ENCODE data around the gene ARMC9. TPM values are rescaled to one million over a fixed set of nuclear protein-coding genes. Genes with fewer than 3 reads are reported as not detected.
"Not testable (repeated sequence)": the region's sequence is repeated elsewhere in the genome, so short reads cannot be mapped to it uniquely, and the experiment has no call there.

ARMC9 gene
- polyA plus RNA-seq, 3 donors from 2014 or later = 0.94 to 1.1 TPM; not detected in 1

DNA sequence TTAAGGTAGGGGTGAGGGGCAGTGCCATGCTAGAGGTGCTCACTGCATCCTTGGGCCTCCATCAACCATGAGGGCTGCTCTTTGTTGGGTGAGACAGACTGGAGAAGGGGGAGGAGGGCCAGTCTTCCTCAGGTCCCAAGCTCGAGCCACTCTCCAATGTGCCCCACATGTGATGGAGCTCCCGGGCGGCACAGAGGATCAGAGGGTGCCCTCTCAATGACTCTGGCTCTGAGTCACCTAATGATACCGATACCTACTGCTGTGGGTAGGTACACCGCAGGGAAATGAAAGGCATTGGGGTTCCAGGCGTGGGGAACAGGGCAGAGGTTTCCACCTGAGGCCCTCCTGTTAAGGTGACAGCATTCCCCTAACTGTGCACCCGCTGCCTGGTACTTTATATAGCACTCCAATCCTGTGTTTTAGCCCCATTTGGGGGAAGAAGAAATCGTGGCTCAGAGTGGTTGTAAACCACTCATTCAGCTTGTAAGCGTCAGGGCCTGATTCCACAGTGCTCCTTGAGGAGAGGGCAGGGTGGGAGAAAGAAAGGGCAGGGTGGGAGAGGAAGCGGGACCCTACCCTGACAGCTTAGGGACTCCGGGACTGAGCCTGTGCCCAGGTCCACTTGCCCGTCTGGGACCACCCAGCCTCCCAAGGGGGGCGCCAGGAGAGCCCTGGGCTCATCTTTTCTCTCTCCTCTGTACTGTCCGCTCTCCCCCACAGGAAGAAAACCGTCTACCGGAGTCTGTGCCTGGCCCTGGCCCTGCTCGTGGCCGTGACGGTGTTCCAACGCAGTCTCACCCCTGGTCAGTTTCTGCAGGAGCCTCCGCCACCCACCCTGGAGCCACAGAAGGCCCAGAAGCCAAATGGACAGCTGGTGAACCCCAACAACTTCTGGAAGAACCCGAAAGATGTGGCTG lies 198.8 kb downstream of the ARMC9 start:
- DNase-seq = no peak
- Mint-ChIP-seq H3K36me3 (peaks cover 0 to 3% (median 3%) of the 10 kb centered on the region in 3 donors), H3K27ac (peak overlapping the region; percentile 68 to 95 (median 92)), H3K4me1 (peaks cover 53 to 65% of the 10 kb centered on the region in 2 donors), H3K9me3 (no peaks in the 10 kb centered on the region), H3K27me3 (ENCODE audit: low read depth in 3 of 3) (peaks cover 19 to 33% (median 27%) of the 10 kb centered on the region in 3 donors), H3K4me3 (peak overlapping the region; percentile 83 to 89 (median 85))

DNA sequence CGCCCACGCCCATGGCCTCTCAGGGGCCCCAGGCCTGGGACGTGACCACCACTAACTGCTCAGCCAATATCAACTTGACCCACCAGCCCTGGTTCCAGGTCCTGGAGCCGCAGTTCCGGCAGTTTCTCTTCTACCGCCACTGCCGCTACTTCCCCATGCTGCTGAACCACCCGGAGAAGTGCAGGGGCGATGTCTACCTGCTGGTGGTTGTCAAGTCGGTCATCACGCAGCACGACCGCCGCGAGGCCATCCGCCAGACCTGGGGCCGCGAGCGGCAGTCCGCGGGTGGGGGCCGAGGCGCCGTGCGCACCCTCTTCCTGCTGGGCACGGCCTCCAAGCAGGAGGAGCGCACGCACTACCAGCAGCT lies 199.5 kb downstream of the ARMC9 start:
- Mint-ChIP-seq H3K4me3 (peak overlapping the region in 3 of 5 donors; percentile 25 to 88 (median 51)), H3K4me1 (peaks cover 46 to 59% of the 10 kb centered on the region in 2 donors), H3K27ac (peak overlapping the region in 5 of 6 donors; percentile 51 to 89 (median 82))

DNA sequence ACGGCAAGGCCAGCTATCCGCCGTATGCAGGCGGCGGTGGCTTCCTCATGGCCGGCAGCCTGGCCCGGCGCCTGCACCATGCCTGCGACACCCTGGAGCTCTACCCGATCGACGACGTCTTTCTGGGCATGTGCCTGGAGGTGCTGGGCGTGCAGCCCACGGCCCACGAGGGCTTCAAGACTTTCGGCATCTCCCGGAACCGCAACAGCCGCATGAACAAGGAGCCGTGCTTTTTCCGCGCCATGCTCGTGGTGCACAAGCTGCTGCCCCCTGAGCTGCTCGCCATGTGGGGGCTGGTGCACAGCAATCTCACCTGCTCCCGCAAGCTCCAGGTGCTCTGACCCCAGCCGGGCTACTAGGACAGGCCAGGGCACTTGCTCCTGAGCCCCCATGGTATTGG lies 200.2 kb downstream of the ARMC9 start:
- Mint-ChIP-seq H3K4me3 (peak overlapping the region in 3 of 5 donors; percentile 33 to 53 (median 36)), H3K9me3 (no peaks in the 10 kb centered on the region), H3K4me1 (peaks cover 39 to 52% of the 10 kb centered on the region in 2 donors), H3K27ac (peak overlapping the region in 3 of 6 donors; percentile 55 to 84 (median 68)), H3K36me3 (peaks cover 0 to 3% (median 3%) of the 10 kb centered on the region in 3 donors), H3K27me3 (ENCODE audit: low read depth in 3 of 3) (peaks cover 12 to 24% (median 14%) of the 10 kb centered on the region in 3 donors)
- no peak for DNase-seq

More for the DNA sequence above, 199.5 kb downstream of the ARMC9 start:
- H3K36me3 Mint-ChIP-seq = peaks cover 0 to 3% (median 3%) of the 10 kb centered on the region in 3 donors
- peaks cover 17 to 30% (median 21%) of the 10 kb centered on the region in 3 donors for H3K27me3 Mint-ChIP-seq (ENCODE audit: low read depth in 3 of 3)
- DNase-seq = peak in 1 of 3 donors; percentile 30
- H3K9me3 Mint-ChIP-seq = no peaks in the 10 kb centered on the region

DNA sequence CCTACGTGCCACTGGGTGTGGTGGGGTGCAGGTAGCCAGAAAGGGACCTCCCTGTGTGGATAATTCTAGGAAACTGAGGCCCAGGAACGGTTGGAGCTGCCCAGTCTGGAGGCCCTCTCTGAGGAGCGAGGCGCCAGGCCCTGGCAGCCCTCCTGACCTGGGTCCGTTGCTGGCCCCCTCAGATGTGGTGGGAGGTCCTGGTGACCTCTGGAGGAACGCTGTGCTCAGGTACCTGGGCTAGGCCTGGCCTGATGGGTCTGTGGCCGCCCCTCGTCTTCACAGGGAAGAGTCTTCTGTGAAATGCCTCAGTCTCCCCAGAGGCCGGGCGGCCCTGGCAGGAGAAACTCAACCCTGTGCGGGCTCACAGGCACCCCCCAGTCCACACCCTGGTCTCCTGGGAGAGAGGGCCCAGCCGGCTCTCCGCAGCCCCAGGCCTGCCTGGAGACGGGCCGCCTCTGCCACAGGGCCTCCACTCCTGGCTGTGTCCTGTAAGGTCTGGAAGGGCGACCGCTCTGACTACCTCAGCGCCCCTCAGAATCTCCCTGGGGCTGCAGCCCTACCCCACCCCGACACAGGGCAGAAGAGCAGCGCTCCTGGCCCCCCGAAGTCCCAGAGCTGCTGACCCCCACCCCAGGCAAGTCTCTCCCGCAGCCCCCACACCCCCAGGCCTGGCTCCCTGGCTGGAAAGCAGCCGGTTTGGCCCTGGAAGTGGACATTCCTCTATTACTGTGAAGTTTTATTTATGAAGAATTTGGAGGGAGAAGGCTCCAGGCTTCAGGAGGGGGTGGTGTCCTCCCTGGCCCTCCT lies 200.8 kb downstream of the ARMC9 start:
- Mint-ChIP-seq H3K27ac (peak overlapping the region in 5 of 6 donors; percentile 14 to 79 (median 55)), H3K36me3 (peaks cover 0 to 3% (median 3%) of the 10 kb centered on the region in 3 donors), H3K4me1 (peaks cover 34 to 46% of the 10 kb centered on the region in 2 donors), H3K9me3 (no peaks in the 10 kb centered on the region), H3K4me3 (no peak overlapping the region), H3K27me3 (ENCODE audit: low read depth in 3 of 3) (peaks cover 8 to 18% (median 10%) of the 10 kb centered on the region in 3 donors)
- DNase-seq = no peak

DNA sequence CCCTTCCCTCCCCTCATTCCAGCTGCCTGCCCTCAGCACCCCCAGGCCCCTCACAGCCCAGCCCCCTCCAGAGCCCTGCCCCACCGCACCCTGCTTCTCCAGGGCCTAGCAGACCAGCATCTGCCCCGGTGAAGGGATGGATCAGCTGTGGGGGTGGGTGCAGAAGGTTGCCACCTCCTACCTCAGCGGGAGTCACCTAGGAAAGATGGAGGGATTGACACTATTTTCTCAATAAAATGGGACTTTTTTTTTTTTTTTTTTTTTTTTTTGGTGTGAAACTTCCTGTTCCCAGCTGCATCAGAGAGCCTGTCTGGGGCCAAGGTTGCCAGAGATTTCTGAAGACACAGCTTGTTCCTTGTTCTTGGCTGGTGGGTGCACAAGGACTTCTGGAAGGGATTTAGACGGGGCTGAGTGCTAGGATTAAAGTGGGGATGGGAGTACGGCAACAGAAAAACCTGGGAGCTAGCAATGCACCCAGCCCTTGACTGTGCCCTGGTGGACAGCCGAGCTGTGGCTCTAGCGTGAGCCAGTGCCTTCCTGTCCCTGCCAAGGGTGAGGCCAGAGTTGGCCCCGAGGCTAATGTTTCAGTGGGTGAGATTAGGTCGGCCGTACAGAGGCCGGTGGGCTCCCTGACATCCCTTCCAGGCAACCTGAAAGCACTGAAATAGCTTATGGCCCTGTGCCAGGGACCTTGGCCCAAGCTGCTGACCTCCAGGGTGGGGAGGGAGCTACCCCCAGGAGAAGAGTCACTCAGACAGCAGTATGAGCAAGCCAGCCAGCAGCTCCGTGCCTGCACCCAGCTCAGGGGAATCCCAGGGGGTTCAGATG lies 201.6 kb downstream of the ARMC9 start:
- Mint-ChIP-seq H3K27ac (peak overlapping the region; percentile 66 to 93 (median 79)), H3K36me3 (peaks cover 0 to 3% (median 3%) of the 10 kb centered on the region in 3 donors), H3K9me3 (no peaks in the 10 kb centered on the region), H3K4me3 (no peak overlapping the region), H3K4me1 (peaks cover 27 to 39% of the 10 kb centered on the region in 2 donors), H3K27me3 (ENCODE audit: low read depth in 3 of 3) (peaks cover 1 to 10% (median 2%) of the 10 kb centered on the region in 3 donors)
- DNase-seq = no peak

DNA sequence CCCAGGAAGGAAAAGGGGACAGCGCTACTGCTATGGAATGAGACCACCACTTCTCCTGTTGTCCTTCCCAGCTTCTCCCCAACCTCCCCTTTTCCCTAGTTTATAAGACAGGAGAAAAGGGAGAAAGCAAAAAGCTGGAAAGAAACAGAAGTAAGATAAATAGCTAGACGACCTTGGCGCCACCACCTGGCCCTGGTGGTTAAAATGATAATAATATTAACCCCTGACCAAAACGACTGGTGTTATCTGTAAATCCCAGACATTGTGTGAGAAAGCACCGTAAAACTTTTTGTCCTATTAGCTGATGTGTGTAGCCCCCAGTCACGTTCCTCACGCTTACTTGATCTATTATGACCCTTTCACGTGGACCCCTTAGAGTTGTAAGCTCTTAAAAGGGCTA lies 202.2 kb downstream of the ARMC9 start:
- Mint-ChIP-seq H3K4me1 (peaks cover 30 to 43% of the 10 kb centered on the region in 2 donors), H3K27ac (peak overlapping the region in 5 of 6 donors; percentile 66 to 93 (median 79))
- H3K27me3 Mint-ChIP-seq (ENCODE audit: low read depth in 3 of 3); H3K36me3 Mint-ChIP-seq; DNase-seq; H3K9me3 Mint-ChIP-seq; H3K4me3 Mint-ChIP-seq: not testable (repeated sequence)

DNA sequence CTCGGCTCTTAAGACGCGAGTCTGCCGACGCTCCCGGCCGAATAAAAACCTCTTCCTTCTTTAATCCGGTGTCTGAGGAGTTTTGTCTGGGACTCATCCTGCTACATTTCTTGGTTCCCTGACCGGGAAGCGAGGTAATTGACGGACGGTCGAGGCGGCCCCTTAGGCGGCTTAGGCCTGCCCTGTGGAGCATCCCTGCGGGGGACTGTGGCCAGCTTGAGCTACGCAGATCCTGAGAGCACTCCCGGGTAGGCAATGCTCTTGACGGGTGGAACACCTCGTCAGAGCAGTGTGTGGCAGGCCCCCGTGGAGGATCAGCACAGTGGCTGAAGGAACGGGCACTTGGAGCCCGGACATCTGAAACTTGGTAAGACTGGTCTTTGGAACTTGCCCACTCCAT lies 202.7 kb downstream of the ARMC9 start:
- H3K9me3 Mint-ChIP-seq; H3K36me3 Mint-ChIP-seq; H3K27me3 Mint-ChIP-seq (ENCODE audit: low read depth in 3 of 3); DNase-seq: not testable (repeated sequence)
- peaks cover 34 to 47% of the 10 kb centered on the region in 2 donors for H3K4me1 Mint-ChIP-seq
- H3K4me3 Mint-ChIP-seq = peak overlapping the region in 1 of 5 donors; percentile 30
- H3K27ac Mint-ChIP-seq = peak overlapping the region in 2 of 6 donors; percentile 10 to 50

DNA sequence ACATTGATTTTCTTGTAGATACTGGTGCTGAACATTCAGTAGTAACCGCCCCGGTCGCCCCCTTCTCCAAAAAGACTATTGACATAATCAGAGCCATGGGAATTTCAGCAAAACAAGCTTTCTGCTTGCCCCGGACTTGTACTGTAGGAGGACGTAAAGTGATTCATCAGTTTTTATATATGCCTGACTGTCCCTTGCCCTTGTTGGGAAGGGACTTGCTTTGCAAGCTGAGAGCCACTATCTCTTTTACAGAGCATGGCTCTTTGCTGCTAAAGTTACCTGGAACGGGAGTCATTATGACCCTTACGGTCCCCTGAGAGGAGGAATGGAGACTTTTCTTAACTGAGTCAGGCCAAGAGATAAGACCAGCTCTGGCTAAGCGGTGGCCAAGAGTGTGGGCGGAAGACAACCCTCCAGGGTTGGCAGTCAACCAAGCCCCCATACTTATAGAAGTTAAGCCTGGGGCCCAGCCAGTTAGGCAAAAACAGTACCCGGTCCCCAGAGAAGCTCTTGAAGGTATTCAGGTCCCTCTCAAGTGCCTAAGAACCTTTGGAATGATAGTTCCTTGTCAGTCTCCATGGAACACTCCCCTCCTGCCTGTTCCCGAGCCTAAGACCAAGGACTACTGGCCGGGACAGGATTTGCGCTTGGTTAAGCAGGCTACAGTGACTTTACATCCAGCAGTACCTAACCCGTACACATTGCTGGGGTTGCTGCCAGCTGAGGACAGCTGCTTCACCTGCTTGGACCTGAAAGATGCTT lies 205.2 kb downstream of the ARMC9 start:
- H3K4me3 Mint-ChIP-seq; H3K9me3 Mint-ChIP-seq; H3K27me3 Mint-ChIP-seq (ENCODE audit: low read depth in 3 of 3); DNase-seq; H3K36me3 Mint-ChIP-seq: not testable (repeated sequence)
- Mint-ChIP-seq H3K27ac (peak overlapping the region in 5 of 6 donors; percentile 36 to 85 (median 74)), H3K4me1 (peaks cover 27 to 36% of the 10 kb centered on the region in 2 donors)

DNA sequence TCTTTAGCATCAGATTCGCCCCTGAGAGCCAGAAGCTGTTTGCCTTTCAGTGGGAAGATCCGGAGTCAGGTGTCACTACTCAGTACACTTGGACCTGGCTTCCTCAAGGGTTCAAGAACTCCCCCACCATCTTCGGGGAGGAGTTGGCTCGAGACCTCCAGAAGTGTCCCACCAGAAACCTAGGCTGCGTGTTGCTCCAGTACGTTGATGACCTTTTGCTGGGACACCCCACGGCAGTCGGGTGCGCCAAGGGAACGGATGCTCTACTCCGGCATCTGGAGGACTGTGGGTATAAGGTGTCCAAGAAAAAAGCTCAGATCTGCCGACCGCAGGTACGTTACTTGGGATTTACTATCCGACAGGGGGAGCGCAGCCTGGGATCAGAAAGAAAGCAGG lies 205.8 kb downstream of the ARMC9 start:
- not testable (repeated sequence) for H3K36me3 Mint-ChIP-seq; H3K9me3 Mint-ChIP-seq; H3K27me3 Mint-ChIP-seq (ENCODE audit: low read depth in 3 of 3); DNase-seq; H3K4me3 Mint-ChIP-seq
- Mint-ChIP-seq H3K27ac (peak overlapping the region in 5 of 6 donors; percentile 26 to 85 (median 40)), H3K4me1 (peaks cover 26 to 36% of the 10 kb centered on the region in 2 donors)

DNA sequence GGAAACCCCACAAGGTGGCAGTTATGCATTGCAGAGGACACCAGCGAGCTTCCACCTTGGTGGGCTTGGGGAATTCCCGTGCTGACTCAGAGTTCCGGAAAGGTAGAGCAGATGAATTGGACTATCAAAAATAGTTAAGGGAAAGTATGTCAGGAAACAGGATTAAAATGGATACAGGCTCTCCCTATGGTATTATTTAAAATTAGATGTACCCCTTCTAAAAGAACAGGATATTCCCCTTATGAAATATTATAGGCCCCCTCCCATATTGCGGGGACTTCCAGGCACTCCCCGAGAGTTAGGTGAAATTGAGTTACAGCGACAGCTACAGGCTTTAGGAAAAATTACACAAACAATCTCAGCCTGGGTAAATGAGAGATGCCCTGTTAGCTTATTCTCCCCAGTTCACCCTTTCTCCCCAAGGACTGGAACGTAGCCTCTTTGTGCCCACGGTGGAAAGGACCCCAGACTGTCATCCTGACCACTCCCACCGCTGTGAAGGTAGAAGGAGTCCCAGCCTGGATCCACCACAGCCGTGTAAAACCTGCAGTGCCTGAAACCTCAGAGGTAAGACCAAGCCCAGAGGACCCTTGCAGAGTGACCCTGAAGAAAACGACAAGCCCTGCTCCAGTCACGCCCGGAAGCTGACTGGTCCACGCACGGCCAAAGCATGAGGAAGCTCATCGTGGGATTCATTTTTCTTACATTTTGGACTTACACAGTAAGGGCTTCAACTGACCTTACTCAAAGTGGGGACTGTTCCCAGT lies 207.4 kb downstream of the ARMC9 start:
- not testable (repeated sequence) for H3K9me3 Mint-ChIP-seq, H3K36me3 Mint-ChIP-seq
- Mint-ChIP-seq H3K4me1 (peaks cover 21 to 27% of the 10 kb centered on the region in 2 donors), H3K27ac (peak overlapping the region; percentile 63 to 93 (median 78)), H3K4me3 (peak overlapping the region in 2 of 5 donors; percentile 11 to 38), H3K27me3 (ENCODE audit: low read depth in 3 of 3) (peaks cover 0 to 10% (median 3%) of the 10 kb centered on the region in 3 donors)
- peak in 1 of 3 donors; percentile 39 for DNase-seq

DNA sequence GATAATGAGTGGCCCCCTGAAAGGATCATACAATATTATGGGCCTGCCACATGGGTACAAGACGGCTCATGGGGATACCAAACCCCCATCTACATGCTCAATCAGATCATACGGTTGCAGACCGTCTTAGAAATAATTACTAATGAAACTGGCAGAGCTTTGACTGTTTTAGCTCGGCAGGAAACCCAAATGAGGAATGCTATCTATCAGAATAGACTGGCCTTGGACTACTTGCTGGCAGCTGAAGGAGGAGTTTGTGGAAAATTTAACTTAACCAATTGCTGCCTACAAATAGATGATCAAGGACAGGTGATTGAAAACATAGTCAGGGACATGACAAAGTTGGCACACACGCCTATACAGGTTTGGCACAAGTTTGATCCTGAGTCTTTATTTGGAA lies 209.3 kb downstream of the ARMC9 start:
- H3K4me1 Mint-ChIP-seq = peaks cover 27 to 28% of the 10 kb centered on the region in 2 donors
- H3K27me3 Mint-ChIP-seq (ENCODE audit: low read depth in 3 of 3); H3K36me3 Mint-ChIP-seq; DNase-seq; H3K4me3 Mint-ChIP-seq; H3K27ac Mint-ChIP-seq: not testable (repeated sequence)
- peaks cover 0 to 13% (median 5%) of the 10 kb centered on the region in 6 donors for H3K9me3 Mint-ChIP-seq

DNA sequence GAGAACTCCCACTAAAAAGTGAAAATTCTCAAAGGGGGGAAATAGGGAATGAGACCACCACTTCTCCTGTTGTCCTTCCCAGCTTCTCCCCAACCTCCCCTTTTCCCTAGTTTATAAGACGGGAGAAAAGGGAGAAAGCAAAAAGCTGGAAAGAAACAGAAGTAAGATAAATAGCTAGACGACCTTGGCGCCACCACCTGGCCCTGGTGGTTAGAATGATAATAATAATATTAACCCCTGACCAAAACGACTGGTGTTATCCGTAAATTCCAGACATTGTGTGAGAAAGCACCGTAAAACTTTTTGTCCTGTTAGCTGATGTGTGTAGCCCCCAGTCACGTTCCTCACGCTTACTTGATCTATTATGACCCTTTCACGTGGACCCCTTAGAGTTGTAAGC lies 209.9 kb downstream of the ARMC9 start:
- peaks cover 0 to 13% (median 5%) of the 10 kb centered on the region in 6 donors for H3K9me3 Mint-ChIP-seq
- H3K4me1 Mint-ChIP-seq = peaks cover 27 to 28% of the 10 kb centered on the region in 2 donors
- H3K27ac Mint-ChIP-seq = peak overlapping the region in 1 of 6 donors; percentile 69
- H3K36me3 Mint-ChIP-seq; DNase-seq; H3K27me3 Mint-ChIP-seq (ENCODE audit: low read depth in 3 of 3); H3K4me3 Mint-ChIP-seq: not testable (repeated sequence)

Measured in immature natural killer cell (primary cell).